H9 (cell line): ENCODE data around the gene GDI1. TPM values are rescaled to one million over a fixed set of nuclear protein-coding genes. Genes with fewer than 3 reads are reported as not detected.
"Not testable (repeated sequence)": the region's sequence is repeated elsewhere in the genome, so short reads cannot be mapped to it uniquely, and the experiment has no call there.

Source experiments
- DNase-seq: peaks from one replicate; pipeline ENCODE4 v3.0.0-alpha.2; 2017
- H2AFZ ChIP-seq: one replicate; pipeline ENCODE4 v1.6.1; 2013; ENCODE audit warnings: mild to moderate bottlenecking, low read length, control low read depth, moderate library complexity
- H2AK5ac ChIP-seq: 2 replicates; pipeline ENCODE4 v1.6.1; 2013; ENCODE audit warnings: low read length, control low read depth, mixed read lengths; ENCODE audit not compliant: insufficient read length
- H2BK120ac ChIP-seq: one replicate; pipeline ENCODE4 v1.6.1; 2013; ENCODE audit warnings: low read depth, mild to moderate bottlenecking, low read length, control low read depth, inconsistent platforms; ENCODE audit not compliant: poor library complexity, severe bottlenecking
- H2BK12ac ChIP-seq: 2 replicates; pipeline ENCODE4 v1.6.1; 2013; ENCODE audit warnings: low read length, control low read depth, mixed read lengths, low read depth; ENCODE audit not compliant: insufficient read length
- H2BK15ac ChIP-seq: 2 replicates; pipeline ENCODE4 v1.6.1; 2013; ENCODE audit warnings: low read depth, low read length, control low read depth
- H2BK20ac ChIP-seq: one replicate; pipeline ENCODE4 v1.6.1; 2013; ENCODE audit warnings: low read depth, mild to moderate bottlenecking, low read length, control low read depth, inconsistent platforms; ENCODE audit not compliant: poor library complexity, severe bottlenecking
- H2BK5ac ChIP-seq: 2 replicates; pipeline ENCODE4 v1.6.1; 2013; ENCODE audit warnings: low read length, control low read depth, mixed read lengths; ENCODE audit not compliant: insufficient read length
- H3K14ac ChIP-seq: 2 replicates; pipeline ENCODE4 v1.6.1; 2013; ENCODE audit warnings: low read length, control low read depth; ENCODE audit not compliant: insufficient read depth
- H3K18ac ChIP-seq: 2 replicates; pipeline ENCODE4 v1.6.1; 2013; ENCODE audit warnings: low read depth, mild to moderate bottlenecking, mixed read lengths, low read length, control low read depth; ENCODE audit not compliant: insufficient read length
- H3K23ac ChIP-seq: 2 replicates; pipeline ENCODE4 v1.6.1; 2013; ENCODE audit warnings: low read length, control low read depth, mixed read lengths, low read depth; ENCODE audit not compliant: insufficient read length
- H3K23me2 ChIP-seq: 2 replicates; pipeline ENCODE4 v1.6.1; 2013; ENCODE audit warnings: low read depth, mild to moderate bottlenecking, mixed read lengths, low read length, control low read depth; ENCODE audit not compliant: insufficient read length, poor library complexity, severe bottlenecking
- H3K27ac ChIP-seq: 2 replicates; pipeline ENCODE4 v1.5.1; 2013; ENCODE audit warnings: low read length, control low read depth, mixed read lengths, low read depth; ENCODE audit not compliant: insufficient read length
- H3K27me3 ChIP-seq: 2 replicates; pipeline ENCODE4 v1.6.1; 2013; ENCODE audit warnings: low read length, control low read depth, inconsistent platforms; ENCODE audit not compliant: insufficient read depth
- H3K4ac ChIP-seq: 2 replicates; pipeline ENCODE4 v1.6.1; 2013; ENCODE audit warnings: low read depth, mild to moderate bottlenecking, control low read depth, inconsistent platforms, low read length, moderate library complexity
- H3K4me1 ChIP-seq: 2 replicates; pipeline ENCODE4 v1.6.1; 2013; ENCODE audit warnings: low read length, control low read depth, inconsistent platforms; ENCODE audit not compliant: insufficient read depth
- H3K4me2 ChIP-seq: 2 replicates; pipeline ENCODE4 v1.6.1; 2013; ENCODE audit warnings: low read length, control low read depth, mixed read lengths; ENCODE audit not compliant: insufficient read length, insufficient read depth
- H3K56ac ChIP-seq: 2 replicates; pipeline ENCODE4 v1.6.1; 2013; ENCODE audit warnings: low read depth, mild to moderate bottlenecking, mixed read lengths, low read length, control low read depth; ENCODE audit not compliant: insufficient read length
- H3K79me1 ChIP-seq: 2 replicates; pipeline ENCODE4 v1.6.1; 2013; ENCODE audit warnings: low read depth, mild to moderate bottlenecking, moderate library complexity, low read length, control low read depth, inconsistent platforms; ENCODE audit not compliant: insufficient read depth, poor library complexity, severe bottlenecking
- H3K79me2 ChIP-seq: 2 replicates; pipeline ENCODE4 v1.6.1; 2013; ENCODE audit warnings: low read length, control low read depth, inconsistent platforms; ENCODE audit not compliant: insufficient read depth
- H3K9ac ChIP-seq: 2 replicates; pipeline ENCODE4 v1.6.1; 2013; ENCODE audit warnings: low read length, control low read depth, mixed read lengths; ENCODE audit not compliant: insufficient read length; ENCODE audit errors: extremely low read depth
- H3K9me3 ChIP-seq: one replicate; pipeline ENCODE4 v1.6.1; 2013; ENCODE audit warnings: low read depth, low read length, inconsistent platforms; ENCODE audit not compliant: control insufficient read depth
- H3T11ph ChIP-seq: one replicate; pipeline ENCODE4 v1.6.1; 2013; ENCODE audit warnings: mild to moderate bottlenecking, low read length, control low read depth, inconsistent platforms
- H4K20me1 ChIP-seq: one replicate; pipeline ENCODE4 v1.6.1; 2013; ENCODE audit not compliant: control insufficient read depth, insufficient read length, insufficient read depth
- H4K5ac ChIP-seq: 2 replicates; pipeline ENCODE4 v1.6.1; 2013; ENCODE audit warnings: low read depth, mild to moderate bottlenecking, mixed read lengths, low read length, control low read depth; ENCODE audit not compliant: insufficient read length
- H4K8ac ChIP-seq: replicated peaks from 2 replicates; pipeline ENCODE4 v1.6.1; 2013; ENCODE audit warnings: low read length, control low read depth, mixed read lengths, low read depth; ENCODE audit not compliant: insufficient read length
- H4K91ac ChIP-seq: 2 replicates; pipeline ENCODE4 v1.6.1; 2013; ENCODE audit warnings: low read depth, mild to moderate bottlenecking, moderate library complexity, mixed read lengths, low read length, control low read depth; ENCODE audit not compliant: insufficient read length
- H3K27ac Mint-ChIP-seq, 3 experiments: 2 replicates in 2 of 3; 3 replicates in 1 of 3; pipeline ENCODE4 v1.8.0; 2020 to 2021; ENCODE audit warnings: mixed read lengths in 3 of 3, mild to moderate bottlenecking in 1 of 3, moderate library complexity in 1 of 3
- H3K27me3 Mint-ChIP-seq: 2 replicates; pipeline ENCODE4 v1.8.0; 2021; ENCODE audit warnings: low read depth, mild to moderate bottlenecking, moderate library complexity, mixed read lengths
- H3K36me3 Mint-ChIP-seq, 3 experiments: 2 replicates in 2 of 3; 3 replicates in 1 of 3; pipeline ENCODE4 v1.8.0; 2020 to 2021; ENCODE audit warnings: low read depth in 3 of 3, mixed read lengths in 3 of 3; ENCODE audit not compliant: insufficient read depth in 1 of 3
- H3K4me1 Mint-ChIP-seq, 2 experiments: 2 replicates each; pipeline ENCODE4 v1.8.0; 2020; ENCODE audit warnings: mixed read lengths in 2 of 2
- H3K4me3 Mint-ChIP-seq, 2 experiments: 2 replicates in 1 of 2; 3 replicates in 1 of 2; pipeline ENCODE4 v1.8.0; 2020 to 2021; ENCODE audit warnings: mild to moderate bottlenecking in 2 of 2, mixed read lengths in 2 of 2, moderate library complexity in 1 of 2
- H3K9me3 Mint-ChIP-seq, 2 experiments: 2 replicates in 1 of 2; 3 replicates in 1 of 2; pipeline ENCODE4 v1.8.0; 2020; ENCODE audit warnings: mild to moderate bottlenecking in 2 of 2, mixed read lengths in 2 of 2, moderate library complexity in 1 of 2
- WGBS: extraction: QIAGEN DNeasy Blood & Tissue Kit; methylation state at CpG from one replicate; pipeline ENCODE4 v1.1.7; 2013; ENCODE audit warnings: missing lambda C conversion rate, low lambda C conversion rate, mixed read lengths; ENCODE audit not compliant: insufficient read length; ENCODE audit errors: extremely low coverage; 5-methylcytosine and 5-hydroxymethylcytosine counted together
- total RNA-seq: library from RNA; stranded (reverse); gene quantifications from 2 replicates; pipeline ENCODE4 v1.2.1, GENCODE V29; 2021

GDI1 gene
- total RNA-seq, 1 experiment from 2014 or later: 111 TPM

DNA sequence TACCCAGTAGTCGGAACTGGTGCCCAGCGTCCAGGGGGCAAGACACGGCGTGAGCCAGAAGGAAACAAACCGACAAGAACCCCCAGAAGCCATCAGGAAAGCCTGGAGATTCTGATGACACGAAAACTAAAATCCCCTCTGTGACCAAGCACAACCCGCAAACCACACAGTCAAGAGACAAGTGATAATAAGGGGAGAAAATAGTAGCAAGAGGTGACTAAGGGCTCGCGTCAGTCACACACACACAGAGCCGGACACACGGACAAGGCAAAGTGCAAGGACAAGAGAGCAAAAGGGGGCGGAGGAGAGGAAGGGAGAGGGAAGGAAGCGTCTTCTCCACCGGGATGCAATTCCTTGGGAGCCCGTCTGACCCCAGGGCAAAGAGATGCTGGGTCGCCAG lies 48.3 kb upstream of the GDI1 start:
- H3K79me1 ChIP-seq, H2BK20ac ChIP-seq, H3K14ac ChIP-seq, H2AFZ ChIP-seq, H3K36me3 Mint-ChIP-seq, H4K20me1 ChIP-seq, H3K4me1 ChIP-seq, H2BK5ac ChIP-seq, H3K4me2 ChIP-seq, H3K27ac Mint-ChIP-seq, H3K4me3 Mint-ChIP-seq, H4K8ac ChIP-seq, H3K23ac ChIP-seq, H3K9me3 Mint-ChIP-seq, H3K79me2 ChIP-seq, H3K18ac ChIP-seq, H3K27me3 Mint-ChIP-seq, DNase-seq, H3K4ac ChIP-seq, H3K56ac ChIP-seq, H3K27ac ChIP-seq, H2BK120ac ChIP-seq, H4K5ac ChIP-seq, H3K4me1 Mint-ChIP-seq, H4K91ac ChIP-seq, H2BK12ac ChIP-seq, H3K9me3 ChIP-seq, H3K27me3 ChIP-seq, H2AK5ac ChIP-seq, H3K23me2 ChIP-seq, H3K9ac ChIP-seq, H3T11ph ChIP-seq, H2BK15ac ChIP-seq: not testable (repeated sequence)
- no CpG with 5 or more reads among the region's 16 CpGs for whole genome bisulfite sequencing

DNA sequence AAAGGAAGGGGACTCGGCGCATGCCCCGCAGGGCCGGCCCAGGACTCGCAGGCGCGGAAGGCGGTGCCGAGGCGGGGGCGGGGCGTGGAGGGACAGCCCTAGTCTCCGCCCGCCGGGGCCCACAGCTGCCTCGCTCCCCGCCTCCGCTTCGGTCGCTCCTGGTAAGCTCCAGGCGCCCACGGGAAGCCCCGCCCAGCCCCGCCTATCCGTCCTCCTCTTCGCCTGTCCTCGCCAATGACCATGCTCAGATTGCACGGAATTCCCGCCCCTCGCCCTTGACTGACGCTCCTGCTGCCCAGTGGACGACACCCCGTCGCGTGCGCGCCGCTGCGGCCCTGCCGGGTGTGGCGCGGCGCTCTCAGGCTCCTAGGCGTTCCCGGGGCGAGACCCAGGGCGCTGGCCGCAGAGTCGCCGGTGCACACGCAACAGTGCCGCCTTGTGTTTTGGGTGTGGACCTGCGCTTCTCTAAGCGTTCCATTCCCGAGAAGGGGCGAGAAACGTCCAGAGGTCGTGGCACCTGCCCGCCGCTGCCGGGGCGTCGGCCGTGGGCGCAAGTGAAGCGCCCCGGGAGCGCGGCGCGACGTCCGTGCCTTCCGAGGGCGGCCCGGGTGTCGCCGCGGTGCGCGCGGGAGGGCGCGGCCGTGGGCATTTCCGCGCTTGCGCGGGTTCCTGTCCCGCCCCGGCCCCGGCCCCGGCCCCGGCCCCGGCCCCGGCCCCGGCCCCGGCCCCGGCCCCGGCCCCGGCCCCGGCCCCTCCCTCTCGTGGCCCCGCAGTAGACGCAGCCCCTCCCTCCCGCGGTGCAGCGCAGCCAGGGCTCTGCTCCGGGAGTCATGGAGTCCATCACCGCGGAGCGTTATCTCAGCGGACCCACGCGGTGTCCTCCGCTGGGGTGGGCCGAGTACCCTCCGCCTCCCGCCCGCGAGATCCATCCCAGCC lies 46.9 kb upstream of the GDI1 start:
- H3K9me3 ChIP-seq, H3K4ac ChIP-seq, H3K79me2 ChIP-seq, H3K27me3 ChIP-seq, H3K23me2 ChIP-seq, H3K79me1 ChIP-seq, H2BK20ac ChIP-seq, H2BK5ac ChIP-seq, H4K91ac ChIP-seq, H3K36me3 Mint-ChIP-seq, H2AFZ ChIP-seq, H3K4me1 ChIP-seq, H3K27ac ChIP-seq, H4K8ac ChIP-seq, H2BK15ac ChIP-seq, H3K18ac ChIP-seq, H4K5ac ChIP-seq, H3K14ac ChIP-seq, H3K27ac Mint-ChIP-seq, H3K56ac ChIP-seq, H3K9ac ChIP-seq, H3K27me3 Mint-ChIP-seq, H2BK120ac ChIP-seq, H3K4me3 Mint-ChIP-seq, H3K23ac ChIP-seq, H4K20me1 ChIP-seq, H3K4me2 ChIP-seq, H3K4me1 Mint-ChIP-seq, H2BK12ac ChIP-seq, H3K9me3 Mint-ChIP-seq, H3T11ph ChIP-seq, DNase-seq, H2AK5ac ChIP-seq: not testable (repeated sequence)
- no CpG with 5 or more reads among the region's 121 CpGs for WGBS
